PFSK-1 (cell line): ENCODE measurements around the gene EMC7.

Experiments used
- FOXP2 ChIP-seq: optimal IDR thresholded peaks from 2 replicates; pipeline ENCODE3; 2011; ENCODE audit warnings: borderline replicate concordance, control low read depth, inconsistent platforms; ENCODE audit not compliant: insufficient read depth; ENCODE audit errors: extremely low read length, extremely low read depth
- POLR2AphosphoS5 ChIP-seq: IDR thresholded peaks from 2 replicates; pipeline ENCODE4 v1.6.1; 2012; ENCODE audit warnings: low read depth, mild to moderate bottlenecking, control low read depth, low read length, moderate library complexity
- REST ChIP-seq, 2 experiments: IDR thresholded peaks; 2 replicates each; pipeline versions ENCODE4 v1.6.1 to v1.8.0; 2011 to 2012; ENCODE audit warnings: low read depth in 2 of 2, low read length in 2 of 2, control low read depth in 1 of 2, inconsistent platforms in 1 of 2, mild to moderate bottlenecking in 1 of 2, moderate library complexity in 1 of 2; ENCODE audit not compliant: insufficient read depth in 1 of 2
- SIN3A ChIP-seq: IDR thresholded peaks from 2 replicates; pipeline ENCODE4 v1.6.1; 2012; ENCODE audit warnings: mild to moderate bottlenecking, low read length, moderate library complexity, borderline replicate concordance; ENCODE audit not compliant: insufficient read depth
- TAF1 ChIP-seq: IDR thresholded peaks from 2 replicates; pipeline ENCODE4 v1.6.1; 2012; ENCODE audit warnings: low read length, control low read depth, borderline replicate concordance; ENCODE audit not compliant: insufficient read depth

EMC7 gene

GRCh38 chr15:34128898-34129297 lies 27.2 kb upstream of the EMC7 start:
- TF ChIP-seq TAF1, result no peak

GRCh38 chr15:34126522-34126921 lies 24.9 kb upstream of the EMC7 start:
- TF ChIP-seq REST (IDR thresholded peaks at IDR 0.05; ENCODE audit: insufficient read depth in 1 of 2, low read depth in 2 of 2, low read length in 2 of 2) (no peak), FOXP2 (no peak), POLR2AphosphoS5 (no peak), SIN3A (no peak), TAF1 (no peak)

- no peak for TF ChIP-seq REST (IDR thresholded peaks at IDR 0.05; ENCODE audit: insufficient read depth in 1 of 2, low read depth in 2 of 2, low read length in 2 of 2)
- TF ChIP-seq POLR2AphosphoS5, result no peak
- no peak for TF ChIP-seq SIN3A
- TF ChIP-seq FOXP2, result no peak
- TF ChIP-seq TAF1, result no peak
Observed at GRCh38 chr15:34125945-34126344, 24.3 kb upstream of the EMC7 start.

- no peak for TF ChIP-seq REST (IDR thresholded peaks at IDR 0.05; ENCODE audit: insufficient read depth in 1 of 2, low read depth in 2 of 2, low read length in 2 of 2)
- no peak for TF ChIP-seq POLR2AphosphoS5
- no peak for TF ChIP-seq TAF1
- no peak for TF ChIP-seq SIN3A
- TF ChIP-seq FOXP2, result no peak
Observed at GRCh38 chr15:34124651-34125050, 23.0 kb upstream of the EMC7 start.

- TF ChIP-seq FOXP2, result peak; percentile 22
- TF ChIP-seq REST (IDR thresholded peaks at IDR 0.05; ENCODE audit: insufficient read depth in 1 of 2, low read depth in 2 of 2, low read length in 2 of 2), result no peak
- TF ChIP-seq TAF1, result no peak
- no peak for TF ChIP-seq POLR2AphosphoS5
- no peak for TF ChIP-seq SIN3A
Observed at GRCh38 chr15:34122771-34123183, 21.1 kb upstream of the EMC7 start.
